SK-N-SH (cell line): Measurements from ENCODE around the gene ANKS1B.

Source experiments
- CHD2 ChIP-seq: fragments of 150-350 bp; IDR thresholded peaks from 2 replicates; pipeline ENCODE4 v1.6.1; 2018; ENCODE audit warnings: low read length; ENCODE audit not compliant: partially characterized antibody
- CTCF ChIP-seq: fragments of 200-600 bp; sonication (generic); IDR thresholded peaks from 2 replicates; pipeline ENCODE4 v1.6.1; 2017; ENCODE audit warnings: antibody characterized with exemption, mild to moderate bottlenecking, moderate library complexity
- ELF1 ChIP-seq: IDR thresholded peaks from 2 replicates; pipeline ENCODE4 v1.4.0; 2012
- EP300 ChIP-seq, 2 experiments: IDR thresholded peaks; 2 replicates each; pipeline versions ENCODE4 v1.4.0 to v1.6.1; 2012; ENCODE audit warnings: borderline replicate concordance in 1 of 2, low read depth in 1 of 2, low read length in 1 of 2
- GATA2 ChIP-seq: sonication (generic); formaldehyde crosslinking; IDR thresholded peaks from 2 replicates; pipeline ENCODE4 v1.5.0; 2020; ENCODE audit warnings: mild to moderate bottlenecking, missing genetic modification reagents
- PBX3 ChIP-seq: IDR thresholded peaks from 2 replicates; pipeline ENCODE4; 2012
- POLR2AphosphoS5 ChIP-seq: IDR thresholded peaks from 2 replicates; pipeline ENCODE4 v1.6.1; 2012; ENCODE audit warnings: low read depth, low read length
- RAD21 ChIP-seq: IDR thresholded peaks from 2 replicates; pipeline ENCODE4 v1.6.1; 2012; ENCODE audit warnings: mild to moderate bottlenecking, low read length
- RFX5 ChIP-seq: IDR thresholded peaks from 2 replicates; pipeline ENCODE4 v1.6.1; 2012; ENCODE audit warnings: mild to moderate bottlenecking, improper control_type of control experiment, low read length
- SIN3A ChIP-seq: IDR thresholded peaks from 2 replicates; pipeline ENCODE4 v1.6.1; 2012; ENCODE audit warnings: low read depth, mild to moderate bottlenecking, low read length, moderate library complexity, borderline replicate concordance
- SMC3 ChIP-seq: IDR thresholded peaks from 2 replicates; pipeline ENCODE4 v1.6.1; 2012; ENCODE audit warnings: low read depth, low read length, improper control_type of control experiment
- TAF1 ChIP-seq: IDR thresholded peaks from 2 replicates; pipeline ENCODE4 v1.6.1; 2012; ENCODE audit warnings: low read depth, mild to moderate bottlenecking, low read length, moderate library complexity, borderline replicate concordance
- USF2 ChIP-seq: fragments of 150-350 bp; IDR thresholded peaks from 2 replicates; pipeline ENCODE4 v1.6.1; 2017; ENCODE audit warnings: antibody characterized with exemption, low read length, low read depth, borderline replicate concordance
- YY1 ChIP-seq: IDR thresholded peaks from 2 replicates; pipeline ENCODE4 v1.4.0; 2012; ENCODE audit warnings: low read depth, mild to moderate bottlenecking

GRCh38 chr12:99709619-99710018 lies 275.1 kb downstream of the ANKS1B start:
- TF ChIP-seq CTCF: no peak
- no peak for TF ChIP-seq RAD21
- TF ChIP-seq ELF1: no peak
- no peak for TF ChIP-seq YY1
- TF ChIP-seq GATA2 (CRISPR knock-in tag): no peak
- no peak for TF ChIP-seq CHD2
- no peak for TF ChIP-seq USF2
- TF ChIP-seq POLR2AphosphoS5: no peak
- TF ChIP-seq TAF1: no peak
- no peak for TF ChIP-seq SIN3A
- TF ChIP-seq EP300 (IDR thresholded peaks at IDR 0.05; ENCODE audit: borderline replicate concordance in 1 of 2, low read depth in 1 of 2, low read length in 1 of 2): no peak
- TF ChIP-seq SMC3: no peak
- TF ChIP-seq RFX5: no peak
- TF ChIP-seq PBX3: no peak
